DND-41 (cell line): ENCODE results near the gene RBMS3.

Source experiments
- ATAC-seq: fragments of 200-7000 bp; cut with Tn5 transposase; 3 replicates; pipeline ENCODE4 v1.9.1; 2021; ENCODE audit warnings: low read depth; ENCODE audit not compliant: insufficient read depth
- DNase-seq: peaks from one replicate; pipeline ENCODE4 v3.0.0-alpha.2; 2020
- H2AFZ ChIP-seq: 2 replicates; pipeline ENCODE4 v1.6.0; 2012; ENCODE audit warnings: low read depth, low read length
- H3K27ac ChIP-seq: 2 replicates; pipeline ENCODE4 v1.5.1; 2012; ENCODE audit warnings: low read length, inconsistent platforms
- H3K27me3 ChIP-seq: fragments of 200-600 bp; sonication (generic); 2 replicates; pipeline ENCODE4 v1.6.0; 2012; ENCODE audit warnings: low read length, mild to moderate bottlenecking, inconsistent platforms; ENCODE audit not compliant: insufficient read depth, poor library complexity
- H3K36me3 ChIP-seq: 2 replicates; pipeline ENCODE4 v1.5.1; 2012; ENCODE audit warnings: low read length, inconsistent platforms; ENCODE audit not compliant: insufficient read depth
- H3K4me1 ChIP-seq: 2 replicates; pipeline ENCODE4 v1.5.1; 2012; ENCODE audit warnings: mild to moderate bottlenecking, low read length; ENCODE audit not compliant: insufficient read depth
- H3K4me2 ChIP-seq: 2 replicates; pipeline ENCODE4 v1.6.0; 2012; ENCODE audit warnings: mild to moderate bottlenecking, moderate library complexity, low read length, inconsistent platforms; ENCODE audit not compliant: insufficient read depth
- H3K4me3 ChIP-seq, 2 experiments: fragments of 200-600 bp in 1 of 2; shearing (Covaris generic) in 1 of 2; 2 replicates each; pipeline ENCODE4 v1.5.1; 2012 to 2016; ENCODE audit warnings: inconsistent platforms in 2 of 2, low read length in 2 of 2, mild to moderate bottlenecking in 2 of 2, low read depth in 1 of 2, moderate library complexity in 1 of 2
- H3K79me2 ChIP-seq: 2 replicates; pipeline ENCODE4 v1.6.0; 2012; ENCODE audit warnings: low read length, inconsistent platforms; ENCODE audit not compliant: insufficient read depth
- H3K9ac ChIP-seq: 2 replicates; pipeline ENCODE4 v1.6.0; 2012; ENCODE audit warnings: low read depth, mild to moderate bottlenecking, inconsistent platforms, low read length, moderate library complexity
- H3K9me3 ChIP-seq: 2 replicates; pipeline ENCODE4 v1.5.1; 2012; ENCODE audit warnings: low read length, moderate library complexity, mild to moderate bottlenecking, inconsistent platforms; ENCODE audit not compliant: insufficient read depth, severe bottlenecking
- H4K20me1 ChIP-seq: 2 replicates; pipeline ENCODE4 v1.6.0; 2012; ENCODE audit warnings: low read length; ENCODE audit not compliant: insufficient read depth
- CTCF ChIP-seq: IDR thresholded peaks from 2 replicates; pipeline ENCODE4 v1.5.1; 2012; ENCODE audit warnings: borderline replicate concordance, low read length, moderate library complexity, mild to moderate bottlenecking; ENCODE audit not compliant: poor library complexity, severe bottlenecking; ENCODE audit errors: extremely low read depth
- EZH2 ChIP-seq: IDR thresholded peaks from 3 replicates; pipeline ENCODE4 v1.6.1; 2012; ENCODE audit warnings: borderline replicate concordance, low read depth, mild to moderate bottlenecking, moderate library complexity, low read length, inconsistent platforms; ENCODE audit not compliant: severe bottlenecking

Gene RBMS3

DNA sequence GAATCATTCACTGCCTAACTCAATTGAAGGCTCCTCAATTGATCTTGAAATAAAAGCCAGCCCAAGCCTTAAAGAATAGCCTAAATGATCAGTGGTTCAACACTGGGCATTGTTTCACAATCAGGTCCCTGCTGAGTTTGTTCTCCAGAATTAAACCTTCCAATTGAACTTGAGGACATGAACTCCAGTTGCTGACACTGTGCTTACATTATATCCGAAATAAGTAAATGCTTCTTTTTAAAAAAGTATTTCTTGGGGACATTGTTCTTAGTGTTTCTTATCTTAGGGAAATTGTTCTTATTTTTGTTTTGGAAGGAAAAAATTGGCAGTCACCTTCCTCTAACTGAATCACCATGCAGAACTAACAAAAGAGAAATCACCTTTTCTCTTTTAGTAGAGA is 450.2 kb downstream of the RBMS3 start:
- no peak overlapping the region for H3K4me3 ChIP-seq
- no peak overlapping the region for H3K9ac ChIP-seq
- H4K20me1 ChIP-seq, result no peaks in the 10 kb centered on the region
- no peak for DNase-seq
- TF ChIP-seq CTCF, result no peak
- no peak for TF ChIP-seq EZH2
- H3K4me1 ChIP-seq, result no peaks in the 10 kb centered on the region
- H3K36me3 ChIP-seq, result no peaks in the 10 kb centered on the region
- no peaks in the 10 kb centered on the region for H3K79me2 ChIP-seq
- H3K9me3 ChIP-seq, result no peaks in the 10 kb centered on the region
- no peaks in the 10 kb centered on the region for H3K27me3 ChIP-seq
- no peak overlapping the region for H3K27ac ChIP-seq
- H2AFZ ChIP-seq, result no peak overlapping the region
- ATAC-seq, result no peak
- H3K4me2 ChIP-seq, result no peak overlapping the region

DNA sequence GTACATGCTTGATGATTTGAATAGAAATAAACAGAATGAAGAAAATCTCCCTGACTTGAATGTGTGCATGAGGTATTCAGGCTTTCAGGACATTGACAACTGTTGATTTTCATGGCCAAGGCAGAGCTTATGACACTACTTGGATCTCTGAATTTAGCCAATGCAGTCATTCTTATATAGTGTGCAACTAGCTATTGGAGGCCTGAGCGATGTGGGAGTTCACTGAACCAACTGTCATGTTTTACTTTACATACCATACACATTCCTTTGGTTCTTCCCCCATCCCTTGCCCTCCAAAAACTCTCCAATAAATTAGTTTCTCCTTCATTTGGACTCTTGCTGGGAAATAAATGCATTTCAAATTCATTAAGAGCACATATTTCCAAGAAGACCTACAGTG is 460.4 kb downstream of the RBMS3 start:
- H3K4me3 ChIP-seq, result no peak overlapping the region
- no peak overlapping the region for H3K4me2 ChIP-seq
- no peak overlapping the region for H3K27ac ChIP-seq
- no peaks in the 10 kb centered on the region for H3K27me3 ChIP-seq
- H3K4me1 ChIP-seq, result no peaks in the 10 kb centered on the region
- H2AFZ ChIP-seq, result no peak overlapping the region
- no peak for ATAC-seq
- H3K79me2 ChIP-seq, result no peaks in the 10 kb centered on the region
- no peak overlapping the region for H3K9ac ChIP-seq
- no peak for DNase-seq
- H4K20me1 ChIP-seq, result no peaks in the 10 kb centered on the region
- TF ChIP-seq CTCF (no peak), EZH2 (no peak)
- H3K36me3 ChIP-seq, result no peaks in the 10 kb centered on the region
- H3K9me3 ChIP-seq, result no peaks in the 10 kb centered on the region

GRCh38 chr3:29745232-29745870 is 464.5 kb downstream of the RBMS3 start:
- no peaks in the 10 kb centered on the region for H3K4me1 ChIP-seq
- H3K27ac ChIP-seq, result no peak overlapping the region
- DNase-seq (no peak), ATAC-seq (no peak)
- no peak for TF ChIP-seq CTCF
- no peak for TF ChIP-seq EZH2
- no peaks in the 10 kb centered on the region for H3K36me3 ChIP-seq
- H3K4me2 ChIP-seq, result no peak overlapping the region
- H3K9ac ChIP-seq, result no peak overlapping the region
- no peak overlapping the region for H2AFZ ChIP-seq
- no peaks in the 10 kb centered on the region for H3K79me2 ChIP-seq
- H3K4me3 ChIP-seq, result no peak overlapping the region
- no peaks in the 10 kb centered on the region for H3K27me3 ChIP-seq
- H4K20me1 ChIP-seq, result no peaks in the 10 kb centered on the region
- no peaks in the 10 kb centered on the region for H3K9me3 ChIP-seq
